Brain microvascular endothelial cell (primary cell): ENCODE results near the gene OR6N1.

Experiments used
- DNase-seq: peaks from one replicate; pipeline ENCODE4 v3.0.0-alpha.2; 2020
- H3K27ac ChIP-seq: fragments of 250-450 bp; sonication (Bioruptor Pico); 2 replicates; pipeline ENCODE4 v1.5.1; 2020; ENCODE audit warnings: mild to moderate bottlenecking, moderate library complexity
- H3K27me3 ChIP-seq: fragments of 250-450 bp; sonication (Bioruptor Pico); replicated peaks from 2 replicates; pipeline ENCODE4 v1.5.1; 2020; ENCODE audit warnings: mild to moderate bottlenecking
- H3K36me3 ChIP-seq: fragments of 250-450 bp; sonication (Bioruptor Pico); replicated peaks from 2 replicates; pipeline ENCODE4 v1.5.1; 2020; ENCODE audit warnings: mild to moderate bottlenecking
- H3K4me3 ChIP-seq: 2 replicates; pipeline ENCODE4 v1.5.1; 2011; ENCODE audit warnings: low read depth, mild to moderate bottlenecking, control low read depth, low read length, moderate library complexity
- in situ Hi-C: cut with HindIII; loops from 2 replicates; pipeline ENCODE4 v1.10.0; 2017; ENCODE audit warnings: low sequenced_read_pairs, low pct_ligation_motif_present
- TF ChIP-seq, protein P1 (sequence below): IDR thresholded peaks from 2 replicates; pipeline ENCODE4 v1.5.1; 2011; ENCODE audit warnings: low read depth, mild to moderate bottlenecking, moderate library complexity, low read length, control low read depth, inconsistent platforms; ENCODE audit errors: missing control alignments

OR6N1 gene

DNA sequence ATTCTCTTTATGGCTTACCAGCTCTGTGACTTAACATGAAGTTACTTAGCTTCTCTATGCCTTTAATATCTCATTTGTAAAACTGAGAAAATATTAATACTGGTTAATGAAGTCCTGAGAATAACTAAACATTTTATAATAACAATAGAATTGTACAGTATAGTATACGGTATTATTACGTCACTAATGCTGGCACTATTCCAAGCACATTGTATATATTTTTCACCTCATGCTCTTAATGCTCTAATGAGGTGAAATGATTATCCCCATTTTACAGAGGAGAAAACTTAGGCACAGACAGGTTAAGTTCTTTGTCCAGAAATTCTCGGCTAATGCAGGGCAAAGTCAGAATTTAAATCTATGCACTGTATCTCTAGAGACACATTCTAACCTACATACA lies 52.3 kb downstream of the OR6N1 start:
- Histone ChIP-seq H3K4me3 (no peak overlapping the region), H3K27ac (no peak overlapping the region), H3K36me3 (no peaks in the 10 kb centered on the region), H3K27me3 (no peaks in the 10 kb centered on the region)
- TF ChIP-seq, protein P1, sequence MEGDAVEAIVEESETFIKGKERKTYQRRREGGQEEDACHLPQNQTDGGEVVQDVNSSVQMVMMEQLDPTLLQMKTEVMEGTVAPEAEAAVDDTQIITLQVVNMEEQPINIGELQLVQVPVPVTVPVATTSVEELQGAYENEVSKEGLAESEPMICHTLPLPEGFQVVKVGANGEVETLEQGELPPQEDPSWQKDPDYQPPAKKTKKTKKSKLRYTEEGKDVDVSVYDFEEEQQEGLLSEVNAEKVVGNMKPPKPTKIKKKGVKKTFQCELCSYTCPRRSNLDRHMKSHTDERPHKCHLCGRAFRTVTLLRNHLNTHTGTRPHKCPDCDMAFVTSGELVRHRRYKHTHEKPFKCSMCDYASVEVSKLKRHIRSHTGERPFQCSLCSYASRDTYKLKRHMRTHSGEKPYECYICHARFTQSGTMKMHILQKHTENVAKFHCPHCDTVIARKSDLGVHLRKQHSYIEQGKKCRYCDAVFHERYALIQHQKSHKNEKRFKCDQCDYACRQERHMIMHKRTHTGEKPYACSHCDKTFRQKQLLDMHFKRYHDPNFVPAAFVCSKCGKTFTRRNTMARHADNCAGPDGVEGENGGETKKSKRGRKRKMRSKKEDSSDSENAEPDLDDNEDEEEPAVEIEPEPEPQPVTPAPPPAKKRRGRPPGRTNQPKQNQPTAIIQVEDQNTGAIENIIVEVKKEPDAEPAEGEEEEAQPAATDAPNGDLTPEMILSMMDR = no peak
- DNase-seq = no peak
- in situ Hi-C loops = no loop called here

DNA sequence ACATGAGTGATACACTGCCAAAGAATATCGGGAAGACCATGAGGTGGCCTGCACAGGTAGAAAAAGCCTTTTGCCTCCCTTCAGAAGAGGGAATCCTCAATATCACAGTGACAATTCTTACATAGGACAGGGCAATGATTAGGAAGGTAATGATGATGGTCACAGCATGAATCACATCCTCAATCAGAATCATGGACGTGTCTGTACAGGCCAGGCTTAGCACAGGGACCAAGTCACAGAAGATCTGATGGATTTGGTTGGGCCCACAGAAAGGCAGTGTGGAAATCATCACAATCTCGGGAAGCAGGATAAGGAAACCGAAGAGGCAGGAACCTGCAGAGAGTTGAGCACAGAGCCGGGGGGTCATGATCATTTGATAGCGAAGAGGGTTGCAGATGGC lies 54.7 kb downstream of the OR6N1 start:
- Histone ChIP-seq H3K4me3 (no peak overlapping the region), H3K27me3 (no peaks in the 10 kb centered on the region), H3K27ac (no peak overlapping the region), H3K36me3 (no peaks in the 10 kb centered on the region)
- in situ Hi-C loops = no loop called here
- DNase-seq = no peak
- TF ChIP-seq, protein P1 = no peak

DNA sequence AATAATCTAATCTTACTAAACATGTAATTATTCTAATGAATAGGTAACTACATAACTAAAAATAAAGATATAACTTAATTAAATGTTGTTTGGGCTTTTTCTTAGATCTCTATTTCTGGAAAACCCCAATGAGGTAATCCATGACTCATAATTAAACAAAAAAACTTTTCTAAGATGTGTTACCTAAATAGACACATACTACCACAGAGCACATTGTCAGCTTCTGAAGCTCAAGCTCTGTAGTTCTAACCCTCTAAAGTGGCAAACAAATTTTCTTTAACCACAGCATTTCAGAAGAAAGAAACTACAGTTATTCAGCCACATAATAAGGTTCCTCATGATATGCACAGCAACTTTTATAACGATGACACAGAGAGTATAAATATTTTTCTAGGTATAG lies 55.7 kb downstream of the OR6N1 start:
- H3K4me3 ChIP-seq = no peak overlapping the region
- H3K27me3 ChIP-seq = no peaks in the 10 kb centered on the region
- no peaks in the 10 kb centered on the region for H3K36me3 ChIP-seq
- DNase-seq = no peak
- in situ Hi-C loops = no loop called here
- TF ChIP-seq, protein P1 = no peak
- no peak overlapping the region for H3K27ac ChIP-seq

DNA sequence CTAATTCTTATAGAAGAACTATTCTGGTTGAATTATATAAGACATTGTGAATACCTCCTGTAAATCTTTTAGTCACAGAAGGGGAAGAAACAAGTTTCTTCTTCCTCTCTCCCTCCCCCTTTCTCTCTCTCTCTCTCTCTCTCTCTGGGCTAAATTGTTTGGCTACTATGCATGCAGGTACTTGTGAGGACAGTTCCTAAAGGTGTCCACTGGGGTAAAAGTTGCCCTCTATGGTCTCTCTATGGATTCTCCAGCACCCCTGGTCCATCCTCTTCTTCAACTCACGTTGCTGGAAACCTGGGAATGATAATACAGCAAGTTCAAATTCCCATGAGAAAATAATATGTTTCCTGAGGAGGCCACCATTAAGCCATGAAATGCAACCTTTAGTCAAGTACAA lies 57.2 kb downstream of the OR6N1 start:
- no peak overlapping the region for H3K27ac ChIP-seq
- no peaks in the 10 kb centered on the region for H3K36me3 ChIP-seq
- H3K27me3 ChIP-seq = no peaks in the 10 kb centered on the region
- in situ Hi-C loops = no loop called here
- no peak overlapping the region for H3K4me3 ChIP-seq
- DNase-seq = no peak
- TF ChIP-seq, protein P1 = no peak
